ENCODE results near the gene ANKS1B. TPM values are rescaled to one million over a fixed set of nuclear protein-coding genes. Genes with fewer than 3 reads are reported as not detected.

ANKS1B gene
- total RNA-seq, 1 experiment from 2014 or later, result 5.8 TPM

- peaks cover 15% of the 10 kb centered on the region for H3K36me3 Mint-ChIP-seq
- H3K4me3 Mint-ChIP-seq, result no peak overlapping the region
- ATAC-seq, result no peak
- H3K27ac Mint-ChIP-seq, result no peak overlapping the region
- H3K27me3 Mint-ChIP-seq (ENCODE audit: low read depth), result no peaks in the 10 kb centered on the region
- H3K9me3 Mint-ChIP-seq, result peaks cover 22% of the 10 kb centered on the region
- DNase-seq (ENCODE audit: low spot score), result no peak
- ChIA-PET POLR2A (no interaction called here), CTCF (interaction anchor here (1.3 kb wide), 1 partner anchor 15 kb away, joined by 4 read pairs; no protein-coding TSS in a partner anchor)
- no peak for TF ChIP-seq JAZF1 (CRISPR knock-in tag; IDR thresholded peaks at IDR 0.05)
- no peak for TF ChIP-seq GABPB1 (CRISPR knock-in tag; IDR thresholded peaks at IDR 0.05)
- no peak for TF ChIP-seq NR1H2 (CRISPR knock-in tag; IDR thresholded peaks at IDR 0.05)
- no peak for TF ChIP-seq STAT6 (CRISPR knock-in tag; conservative IDR thresholded peaks at IDR 0.05; ENCODE audit: low read depth)
- no peak for TF ChIP-seq ELF4 (CRISPR knock-in tag; IDR thresholded peaks at IDR 0.05; ENCODE audit: low read depth)
- TF ChIP-seq CBFB (CRISPR knock-in tag; IDR thresholded peaks at IDR 0.05; ENCODE audit: low read depth), result no peak
- no peak for TF ChIP-seq FOXJ3 (CRISPR knock-in tag; IDR thresholded peaks at IDR 0.05; ENCODE audit: borderline replicate concordance)
- TF ChIP-seq ZBTB21 (CRISPR knock-in tag; IDR thresholded peaks at IDR 0.05; ENCODE audit: borderline replicate concordance), result no peak
- H3K4me1 Mint-ChIP-seq, result no peaks in the 10 kb centered on the region
Observed at GRCh38 chr12:99752740-99753139, 232.0 kb downstream of the ANKS1B start.

GRCh38 chr12:99746538-99746937, 238.2 kb downstream of the ANKS1B start:
- ATAC-seq (peak; percentile 90), DNase-seq (ENCODE audit: low spot score) (no peak)
- Mint-ChIP-seq H3K36me3 (no peaks in the 10 kb centered on the region), H3K4me1 (no peaks in the 10 kb centered on the region), H3K4me3 (no peak overlapping the region), H3K27me3 (ENCODE audit: low read depth) (no peaks in the 10 kb centered on the region), H3K9me3 (no peaks in the 10 kb centered on the region), H3K27ac (no peak overlapping the region)
- POLR2A ChIA-PET, result no interaction called here
- CTCF ChIA-PET, result no interaction called here
- TF ChIP-seq SMAD3 (CRISPR knock-in tag; IDR thresholded peaks at IDR 0.05; ENCODE audit: borderline replicate concordance), result no peak

GRCh38 chr12:99745895-99746294, 238.8 kb downstream of the ANKS1B start:
- no peaks in the 10 kb centered on the region for H3K4me1 Mint-ChIP-seq
- H3K27me3 Mint-ChIP-seq (ENCODE audit: low read depth), result no peaks in the 10 kb centered on the region
- no peaks in the 10 kb centered on the region for H3K36me3 Mint-ChIP-seq
- no peaks in the 10 kb centered on the region for H3K9me3 Mint-ChIP-seq
- no peak overlapping the region for H3K27ac Mint-ChIP-seq
- H3K4me3 Mint-ChIP-seq, result no peak overlapping the region
- CTCF ChIA-PET, result no interaction called here
- no peak for ATAC-seq
- DNase-seq (ENCODE audit: low spot score), result no peak
- TF ChIP-seq SOX15 (CRISPR knock-in tag; IDR thresholded peaks at IDR 0.05) (no peak), GRHL2 (CRISPR knock-in tag; IDR thresholded peaks at IDR 0.05; ENCODE audit: insufficient replicate concordance, severe bottlenecking) (no peak), STAT6 (CRISPR knock-in tag; conservative IDR thresholded peaks at IDR 0.05; ENCODE audit: low read depth) (no peak), ATF3 (CRISPR knock-in tag; conservative IDR thresholded peaks at IDR 0.05) (no peak), HMGXB4 (CRISPR knock-in tag; IDR thresholded peaks at IDR 0.05) (no peak), ZNF219 (CRISPR knock-in tag; IDR thresholded peaks at IDR 0.05; ENCODE audit: borderline replicate concordance) (no peak), ESRRA (CRISPR knock-in tag; IDR thresholded peaks at IDR 0.05; ENCODE audit: borderline replicate concordance) (no peak), IRF1 (CRISPR knock-in tag; IDR thresholded peaks at IDR 0.05) (no peak), FOXK1 (CRISPR knock-in tag; IDR thresholded peaks at IDR 0.05) (no peak)
- POLR2A ChIA-PET, result no interaction called here
